HG03439 (cell line): ENCODE data around the gene ZSCAN1.

Experiments used
- ATAC-seq: cut with Tn5 transposase; IDR thresholded peaks from one replicate; pipeline ENCODE4 v1.9.1; 2021; ENCODE audit warnings: mild to moderate bottlenecking, moderate library complexity; ENCODE audit not compliant: unreplicated experiment

The ZSCAN1 gene

GRCh38 chr19:58038688-58039204, 4.9 kb downstream of the ZSCAN1 start:
- no peak for ATAC-seq

DNA sequence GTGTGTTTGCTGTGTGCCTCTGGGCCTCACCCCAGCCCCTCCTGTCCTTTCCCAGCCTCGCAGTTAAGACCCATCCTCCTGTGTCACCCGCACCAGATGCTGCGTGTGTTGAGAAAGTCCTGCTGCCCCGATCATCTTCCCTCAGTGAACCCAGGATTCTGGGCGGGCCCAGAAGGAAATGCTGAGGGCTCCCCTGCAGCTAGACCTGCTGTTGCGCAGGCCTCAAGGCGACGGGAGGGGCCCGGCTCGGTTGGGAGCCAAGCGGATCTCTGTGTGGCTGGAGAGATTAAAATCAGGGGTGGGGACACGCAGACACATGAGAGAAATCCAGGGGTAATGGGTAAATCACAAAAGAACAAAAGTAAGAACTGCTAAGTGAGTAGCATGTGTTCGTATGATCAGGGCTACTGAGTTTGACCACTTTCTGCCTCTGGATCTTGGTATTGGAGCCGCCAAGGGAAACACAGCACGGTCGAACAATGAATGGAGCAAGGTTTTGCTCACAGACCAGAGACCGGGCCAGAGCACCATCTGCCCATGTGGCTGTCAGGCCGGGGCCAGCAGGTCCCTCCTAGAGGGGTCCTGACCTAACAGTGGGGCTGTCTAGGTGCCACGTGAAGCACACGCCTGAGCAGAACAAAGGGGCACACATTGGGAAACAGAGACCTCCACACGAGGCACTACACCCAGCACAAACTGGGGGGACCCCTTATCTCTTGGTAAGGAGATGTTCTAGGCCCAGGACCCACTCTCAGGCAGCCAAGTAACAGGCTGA, 7.1 kb downstream of the ZSCAN1 start:
- ATAC-seq, result no peak

DNA sequence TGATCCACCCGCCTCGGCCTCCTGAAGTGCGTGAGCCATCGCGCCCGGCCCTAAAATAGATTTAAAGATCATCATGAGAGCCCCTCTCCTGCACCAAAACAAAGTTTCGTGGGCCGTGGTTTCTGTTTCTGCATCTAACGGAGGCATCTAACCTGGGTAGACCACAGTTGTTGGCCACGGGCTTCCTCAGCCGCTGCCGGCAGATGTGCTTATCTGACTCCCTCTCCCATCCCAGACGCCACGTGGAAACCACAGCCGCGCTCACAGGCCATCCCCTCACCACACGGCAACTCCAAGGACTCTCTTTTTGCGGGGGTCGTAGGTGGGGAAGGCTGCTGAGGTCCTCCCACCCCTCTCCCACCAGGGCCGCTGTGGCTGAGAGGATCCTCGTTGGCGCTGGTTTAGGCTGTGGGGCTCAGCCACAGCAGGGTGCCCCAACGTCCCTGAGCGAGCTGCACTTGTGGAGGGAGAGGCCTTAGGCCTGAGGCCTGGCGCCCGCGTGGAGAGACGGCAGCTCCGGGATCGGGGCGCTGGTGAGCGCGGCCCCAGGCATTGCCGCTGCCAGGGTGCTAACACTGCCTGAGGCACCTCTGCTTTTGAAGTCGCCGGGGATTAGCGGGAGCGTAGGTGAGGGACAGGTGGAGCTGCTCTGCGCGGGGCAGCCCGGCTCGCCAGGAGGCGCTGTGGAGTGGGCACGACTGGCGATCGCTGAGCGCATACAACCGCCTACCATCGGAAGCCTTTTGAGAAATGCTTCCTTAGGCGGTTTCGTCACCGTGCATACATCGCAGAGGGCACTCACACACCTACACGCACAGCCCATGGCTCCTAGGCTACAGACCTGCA, 8.9 kb downstream of the ZSCAN1 start:
- no peak for ATAC-seq

- ATAC-seq, result no peak
Observed at GRCh38 chr19:58044391-58044790, 10.6 kb downstream of the ZSCAN1 start.

DNA sequence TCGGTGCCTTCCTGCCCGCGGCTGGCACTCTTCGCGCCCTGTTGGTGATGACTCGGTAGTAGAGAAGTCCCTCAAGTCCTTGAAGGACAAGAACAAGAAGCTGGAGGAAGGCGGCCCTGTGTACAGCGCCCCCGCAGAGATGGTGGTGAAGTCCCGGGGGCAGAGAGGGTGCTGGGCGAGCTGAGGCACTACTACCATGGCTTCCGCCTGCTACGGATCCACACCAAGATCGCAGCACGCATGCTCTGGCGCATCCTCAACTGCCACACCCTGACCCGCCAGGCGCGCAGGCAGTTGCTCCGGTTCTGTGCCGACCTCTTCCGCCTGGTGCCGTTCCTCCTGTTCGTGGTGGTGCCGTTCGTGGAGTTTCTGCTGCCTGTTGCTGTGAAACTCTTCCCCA, 11.1 kb downstream of the ZSCAN1 start:
- ATAC-seq, result no peak

DNA sequence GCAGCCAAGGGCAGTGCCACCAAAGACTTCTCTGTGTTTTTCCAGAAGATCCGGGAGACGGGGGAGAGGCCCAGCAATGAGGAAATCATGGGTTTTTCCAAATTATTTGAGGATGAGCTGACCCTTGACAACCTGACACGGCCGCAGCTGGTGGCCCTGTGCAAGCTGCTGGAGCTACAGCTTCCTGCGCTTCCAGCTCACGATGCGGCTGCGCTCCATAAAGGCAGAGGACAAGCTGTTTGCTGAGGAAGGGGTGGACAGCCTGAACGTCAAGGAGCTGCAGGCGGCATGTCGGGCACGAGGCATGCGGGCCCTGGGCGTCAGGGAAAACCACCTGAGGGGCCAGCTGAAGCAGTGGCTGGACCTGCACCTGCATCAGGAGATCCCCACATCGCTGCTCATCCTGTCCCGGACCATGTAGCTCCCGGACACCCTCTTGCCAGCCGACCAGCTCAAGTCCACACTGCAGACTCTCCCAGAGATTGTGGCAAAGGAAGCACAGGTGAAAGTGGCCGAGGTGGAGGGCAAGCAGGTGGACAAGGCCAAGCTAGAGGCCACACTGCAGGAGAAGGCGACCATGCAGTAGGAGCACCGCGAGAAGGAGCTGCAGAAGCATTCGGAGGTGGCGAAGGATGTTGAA, 11.7 kb downstream of the ZSCAN1 start:
- no peak for ATAC-seq

GRCh38 chr19:58046856-58047255, 13.0 kb downstream of the ZSCAN1 start:
- ATAC-seq, result no peak

- ATAC-seq, result no peak
Observed at GRCh38 chr19:58047672-58048071, 13.8 kb downstream of the ZSCAN1 start.

DNA sequence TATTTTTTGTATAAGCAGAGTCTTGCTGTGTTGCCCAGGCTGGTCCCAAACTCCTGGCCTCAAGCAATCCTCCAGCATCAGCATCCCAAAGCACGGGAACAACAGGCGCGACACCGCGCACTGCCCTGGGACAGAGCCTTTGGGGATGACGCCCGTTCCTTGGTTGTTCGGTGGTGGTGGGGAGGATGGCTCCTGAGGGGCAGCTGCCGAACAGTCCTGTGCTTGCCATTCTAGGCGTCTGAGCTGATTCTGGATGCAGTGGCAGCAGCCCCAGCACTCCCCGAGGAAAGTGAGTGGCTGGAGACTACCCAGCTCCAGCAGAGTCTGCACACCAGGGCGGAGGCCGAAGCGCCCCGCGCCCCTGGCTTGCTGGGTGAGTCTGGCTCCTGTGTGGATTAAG, 18.4 kb downstream of the ZSCAN1 start:
- no peak for ATAC-seq

DNA sequence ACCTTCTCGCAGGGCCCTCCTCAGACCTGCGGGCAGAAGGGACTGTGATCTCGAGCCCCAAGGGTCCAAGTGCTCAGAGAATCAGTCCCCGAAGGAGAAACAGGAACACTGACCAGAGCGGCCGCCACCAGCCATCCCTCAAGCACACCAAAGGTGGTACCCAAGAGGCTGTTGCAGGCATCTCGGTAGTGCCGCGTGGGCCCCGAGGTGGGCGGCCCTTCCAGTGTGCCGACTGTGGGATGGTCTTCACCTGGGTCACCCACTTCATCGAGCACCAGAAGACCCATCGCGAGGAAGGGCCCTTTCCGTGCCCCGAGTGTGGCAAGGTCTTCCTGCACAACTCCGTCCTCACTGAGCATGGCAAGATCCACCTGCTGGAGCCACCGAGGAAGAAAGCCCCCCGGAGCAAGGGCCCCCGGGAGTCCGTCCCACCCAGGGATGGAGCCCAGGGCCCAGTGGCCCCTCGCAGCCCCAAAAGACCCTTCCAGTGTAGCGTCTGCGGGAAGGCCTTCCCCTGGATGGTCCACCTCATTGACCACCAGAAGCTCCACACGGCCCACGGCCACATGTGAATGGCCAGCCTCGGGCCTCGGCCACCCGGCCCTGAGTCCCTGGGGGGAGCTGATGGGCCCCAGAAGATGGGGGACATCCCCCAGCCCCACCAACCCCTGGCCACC, 19.8 kb downstream of the ZSCAN1 start:
- no peak for ATAC-seq

GRCh38 chr19:58054901-58055874, 21.4 kb downstream of the ZSCAN1 start:
- no peak for ATAC-seq

- no peak for ATAC-seq
Observed at GRCh38 chr19:58056261-58056660, 22.4 kb downstream of the ZSCAN1 start.

GRCh38 chr19:58056861-58057260, 23.0 kb downstream of the ZSCAN1 start:
- ATAC-seq, result no peak

- no peak for ATAC-seq
Observed at GRCh38 chr19:58058467-58058866, 24.6 kb downstream of the ZSCAN1 start.

- ATAC-seq, result no peak
Observed at GRCh38 chr19:58059003-58059670, 25.3 kb downstream of the ZSCAN1 start, which contains the start of gene ZNF135. Gene ZNF135 (plus strand): TSS chr19:58059282. CDS start chr19:58060003, 721 bp downstream.

DNA sequence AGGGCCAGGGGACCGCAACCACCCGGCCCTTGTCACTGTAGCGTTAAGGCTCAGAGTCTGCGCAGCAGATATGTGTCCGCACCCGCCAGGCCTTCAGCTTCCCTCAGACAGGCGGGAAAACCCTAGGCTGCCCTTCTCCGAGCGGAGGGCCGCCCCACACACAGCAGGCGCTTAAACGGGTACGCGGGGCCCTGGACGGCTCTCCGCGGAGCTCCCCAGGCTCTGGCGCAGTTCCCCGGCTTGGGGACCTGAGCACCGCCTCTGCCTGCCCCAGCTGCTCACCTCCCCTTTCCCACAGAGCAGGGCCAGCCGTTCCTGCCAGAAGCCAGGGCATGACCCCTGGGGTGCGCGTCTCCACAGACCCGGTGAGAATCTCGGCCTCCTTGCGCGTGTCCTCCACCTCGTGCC, 25.9 kb downstream of the ZSCAN1 start:
- ATAC-seq, result no peak

DNA sequence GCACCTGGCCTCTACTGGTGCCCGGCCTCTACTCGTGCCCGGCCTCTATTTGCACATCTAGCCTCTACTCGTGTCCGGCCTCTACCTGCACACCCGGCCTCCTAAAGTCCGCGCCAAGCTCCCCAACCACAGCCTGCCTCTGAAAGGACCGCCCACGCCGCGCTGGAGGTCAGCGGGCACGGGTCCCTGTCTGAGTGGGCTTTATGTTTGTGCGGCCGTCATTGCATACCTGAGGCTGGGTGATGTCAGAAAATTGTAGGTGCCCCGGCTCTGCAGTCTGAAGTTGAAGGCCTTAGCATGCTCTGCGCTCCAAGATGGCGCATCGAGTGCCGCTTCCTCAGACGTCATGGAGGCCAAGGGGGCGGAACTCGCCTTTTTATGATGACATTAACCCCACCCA, 26.4 kb downstream of the ZSCAN1 start:
- ATAC-seq, result no peak

DNA sequence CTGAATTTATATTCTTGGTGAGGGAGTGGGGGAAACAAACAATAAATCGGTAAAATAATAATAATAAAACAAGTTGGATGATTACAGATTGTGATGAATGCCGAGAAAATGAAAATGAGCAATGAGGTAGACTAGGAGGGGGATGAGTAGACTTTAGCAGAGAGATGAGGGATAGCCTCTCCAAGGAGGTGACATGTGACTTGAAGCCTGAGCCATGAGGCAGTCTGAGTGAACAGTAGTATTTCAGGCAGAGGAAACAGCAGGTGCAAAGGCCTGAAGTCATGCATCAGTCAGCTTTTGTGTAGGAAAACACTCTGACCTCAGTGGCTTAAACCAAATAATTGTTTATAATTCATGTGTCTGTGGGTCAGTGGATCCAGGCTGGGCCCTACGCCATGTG, 29.9 kb downstream of the ZSCAN1 start:
- no peak for ATAC-seq
